Measurements from ENCODE around the gene ANKH.

Gene ANKH

GRCh38 chr5:14730881-14731280, 140.7 kb downstream of the ANKH start:
- no peak for DNase-seq

- no peak for DNase-seq
Measured at GRCh38 chr5:14730466-14730865, 141.1 kb downstream of the ANKH start.

- no peak for DNase-seq
Measured at GRCh38 chr5:14729448-14730385, 141.9 kb downstream of the ANKH start.

- no peak for DNase-seq
Measured at GRCh38 chr5:14728459-14728938, 143.1 kb downstream of the ANKH start.

GRCh38 chr5:14727928-14728458, 143.6 kb downstream of the ANKH start:
- DNase-seq, result no peak

GRCh38 chr5:14727428-14727865, 144.1 kb downstream of the ANKH start:
- DNase-seq, result peak; percentile 79

- no peak for DNase-seq
Measured at GRCh38 chr5:14726066-14726838, 145.3 kb downstream of the ANKH start.

GRCh38 chr5:14724633-14725032, 146.9 kb downstream of the ANKH start:
- DNase-seq, result no peak

- DNase-seq, result no peak
Measured at GRCh38 chr5:14723701-14724132, 147.9 kb downstream of the ANKH start.

GRCh38 chr5:14722923-14723322, 148.7 kb downstream of the ANKH start:
- DNase-seq, result no peak

GRCh38 chr5:14721990-14722656, 149.5 kb downstream of the ANKH start:
- DNase-seq, result no peak

GRCh38 chr5:14720236-14720923, 151.2 kb downstream of the ANKH start:
- DNase-seq, result no peak

GRCh38 chr5:14718778-14719177, 152.8 kb downstream of the ANKH start:
- DNase-seq, result no peak

GRCh38 chr5:14716755-14717752, 154.5 kb downstream of the ANKH start:
- DNase-seq, result no peak

GRCh38 chr5:14715481-14715880, 156.1 kb downstream of the ANKH start:
- no peak for DNase-seq

- DNase-seq, result peak; percentile 85
Measured at GRCh38 chr5:14714706-14715105, 156.9 kb downstream of the ANKH start.

GRCh38 chr5:14713476-14714390, 157.8 kb downstream of the ANKH start:
- DNase-seq, result no peak

- no peak for DNase-seq
Measured at GRCh38 chr5:14712666-14713065, 158.9 kb downstream of the ANKH start.

GRCh38 chr5:14712131-14712530, 159.4 kb downstream of the ANKH start:
- DNase-seq, result no peak

Data from DMS153 (cell line).